A172 (cell line): Measurements from ENCODE around the gene DPM2. TPM values are rescaled to one million over a fixed set of nuclear protein-coding genes. Genes with fewer than 3 reads are reported as not detected.

Source experiments
- DNase-seq: peaks from one replicate; pipeline ENCODE4 v3.0.0-alpha.2; 2015; ENCODE audit warnings: low spot score
- total RNA-seq: library from RNA; depleted of rRNA; stranded (reverse); fragments of >200 nt; shearing (Covaris generic); gene quantifications from 2 replicates; pipeline ENCODE4 v1.2.3, GENCODE V29; 2014; rRNA removed

The DPM2 gene
- total RNA-seq, 1 experiment from 2014 or later: 50.5 TPM

- DNase-seq: no peak
Measured at GRCh38 chr9:127899128-127899943, 38.3 kb downstream of the DPM2 start, which contains the start of gene ST6GALNAC6. ST6GALNAC6 (minus strand) TSS chr9:127899603; CDS start chr9:127897981, 1,622 bp downstream.

- DNase-seq: peak; percentile 71
Measured at GRCh38 chr9:127898433-127899127, 39.1 kb downstream of the DPM2 start.

- DNase-seq: no peak
Measured at GRCh38 chr9:127897193-127897692, 40.4 kb downstream of the DPM2 start.

- DNase-seq: no peak
Measured at GRCh38 chr9:127896395-127897192, 41.1 kb downstream of the DPM2 start.

GRCh38 chr9:127895811-127896210, 41.8 kb downstream of the DPM2 start:
- no peak for DNase-seq

GRCh38 chr9:127893392-127893791, 44.3 kb downstream of the DPM2 start:
- no peak for DNase-seq

GRCh38 chr9:127892831-127893230, 44.8 kb downstream of the DPM2 start:
- no peak for DNase-seq

GRCh38 chr9:127890053-127890452, 47.6 kb downstream of the DPM2 start:
- no peak for DNase-seq

- DNase-seq: no peak
Measured at GRCh38 chr9:127887792-127888191, 49.9 kb downstream of the DPM2 start.

GRCh38 chr9:127886401-127886972, 51.2 kb downstream of the DPM2 start:
- DNase-seq: no peak

- DNase-seq: no peak
Measured at GRCh38 chr9:127885508-127886281, 52.0 kb downstream of the DPM2 start.

Other genes starting within 250 kb of the DPM2 start
- gene CFAP157, start 230.9 kb downstream of the DPM2 start, total RNA-seq: not detected in 2 replicates
- 43.8 and 55.8 TPM in 2 replicates for gene PTRH1, start 222.2 kb downstream of the DPM2 start, total RNA-seq
- gene TTC16, start 221.8 kb downstream of the DPM2 start, total RNA-seq: 0.05 and 0.07 TPM in 2 replicates
- 12.7 and 16.3 TPM in 2 replicates for gene TOR2A, start 202.6 kb downstream of the DPM2 start, total RNA-seq
- 1.7 and 2.1 TPM in 2 replicates for gene SH2D3C, start 159.2 kb downstream of the DPM2 start, total RNA-seq
- gene CDK9, start 151.8 kb downstream of the DPM2 start, total RNA-seq: 36.9 and 61.3 TPM in 2 replicates
- gene FPGS, start 135.0 kb downstream of the DPM2 start, total RNA-seq: 146 and 147 TPM in 2 replicates
- gene ENG, start 83.2 kb downstream of the DPM2 start, total RNA-seq: 35.4 and 49.5 TPM in 2 replicates
- gene AK1, start 60.2 kb downstream of the DPM2 start, total RNA-seq: 151 and 173 TPM in 2 replicates
- 40.6 and 61.6 TPM in 2 replicates for gene ST6GALNAC6, start 38.3 kb downstream of the DPM2 start, total RNA-seq
- gene ST6GALNAC4, start 20.8 kb downstream of the DPM2 start, total RNA-seq: 32.7 and 38.3 TPM in 2 replicates
- 1.6 and 3.4 TPM in 2 replicates for gene PIP5KL1, start 7.1 kb downstream of the DPM2 start, total RNA-seq
- gene EEIG1, start 43.1 kb upstream of the DPM2 start, total RNA-seq: 21.4 and 23.6 TPM in 2 replicates
- gene NAIF1, start 129.5 kb upstream of the DPM2 start, total RNA-seq: 14.1 and 15.7 TPM in 2 replicates
- gene SLC25A25, start 130.4 kb upstream of the DPM2 start, total RNA-seq: 27.8 and 32.7 TPM in 2 replicates
- 84.2 and 87.7 TPM in 2 replicates for gene PTGES2, start 189.9 kb upstream of the DPM2 start, total RNA-seq
- gene LCN2, start 211.6 kb upstream of the DPM2 start, total RNA-seq: 0.14 and 1.1 TPM in 2 replicates
- gene BBLN, start 222.4 kb upstream of the DPM2 start, total RNA-seq: 146 and 238 TPM in 2 replicates